Stimulated activated CD8-positive, alpha-beta memory T cell treated with anti-CD3 and anti-CD28 coated beads, Interleukin-7, amount 100 ng/mL, for 1 hour (primary cell): Measurements from ENCODE around the gene ZNF586.
"Not testable (repeated sequence)": the region's sequence is repeated elsewhere in the genome, so short reads cannot be mapped to it uniquely, and the experiment has no call there.

ENCODE experiments used
- DNase-seq, 2 donors: peaks; one replicate each; pipeline ENCODE4 v3.0.0-alpha.2; 2020; ENCODE audit warnings: low read depth in 2 of 2

ZNF586 gene

GRCh38 chr19:57796580-57796979, 27.1 kb downstream of the ZNF586 start:
- not testable (repeated sequence) for DNase-seq

- no peak for DNase-seq
These were observed 31.2 kb downstream of the ZNF586 start for GRCh38 chr19:57800696-57801095.

- DNase-seq = no peak
These were observed 32.8 kb downstream of the ZNF586 start for GRCh38 chr19:57802269-57802668.

- no peak for DNase-seq
These were observed 33.8 kb downstream of the ZNF586 start for GRCh38 chr19:57803265-57803593.

GRCh38 chr19:57803594-57804325, 34.3 kb downstream of the ZNF586 start:
- no peak for DNase-seq

GRCh38 chr19:57807541-57807940, 38.1 kb downstream of the ZNF586 start:
- DNase-seq = no peak

GRCh38 chr19:57810410-57811295, 41.2 kb downstream of the ZNF586 start:
- not testable (repeated sequence) for DNase-seq

- no peak for DNase-seq
These were observed 42.8 kb downstream of the ZNF586 start for GRCh38 chr19:57812226-57812625.

GRCh38 chr19:57812975-57813820, 43.7 kb downstream of the ZNF586 start:
- not testable (repeated sequence) for DNase-seq

- no peak for DNase-seq
These were observed 44.5 kb downstream of the ZNF586 start for GRCh38 chr19:57813919-57814504.

GRCh38 chr19:57814505-57815246, 45.2 kb downstream of the ZNF586 start, which contains the start of gene ZNF552:
TSS of gene ZNF552 (minus strand) at chr19:57814913. CDS start at chr19:57814743, 170 bp downstream.
- DNase-seq = peak; percentile 46 to 49

GRCh38 chr19:57815247-57816075, 46.0 kb downstream of the ZNF586 start:
- DNase-seq = no peak

- no peak for DNase-seq
These were observed 47.2 kb downstream of the ZNF586 start for GRCh38 chr19:57816652-57817051.

GRCh38 chr19:57817976-57818375, 48.5 kb downstream of the ZNF586 start:
- no peak for DNase-seq

GRCh38 chr19:57818378-57818777, 48.9 kb downstream of the ZNF586 start:
- no peak for DNase-seq

- peak; percentile 61 to 64 for DNase-seq
These were observed 50.1 kb downstream of the ZNF586 start for GRCh38 chr19:57819475-57820148.

GRCh38 chr19:57820599-57820998, 51.1 kb downstream of the ZNF586 start:
- no peak for DNase-seq

GRCh38 chr19:57821095-57821494, 51.6 kb downstream of the ZNF586 start:
- not testable (repeated sequence) for DNase-seq

GRCh38 chr19:57821501-57821900, 52.0 kb downstream of the ZNF586 start:
- not testable (repeated sequence) for DNase-seq
